IMR-90 (cell line): ENCODE measurements around the gene DYRK3. TPM values are rescaled to one million over a fixed set of nuclear protein-coding genes. Genes with fewer than 3 reads are reported as not detected.

ENCODE experiments used
- ATAC-seq: fragments of 200-7000 bp; cut with Tn5 transposase; 2 replicates; pipeline ENCODE4 v1.9.1; 2020; ENCODE audit warnings: low read depth, mild to moderate bottlenecking, moderate library complexity
- BruUV-seq: library from RNA; stranded (reverse); fragments of 400-500 nt; replicated peaks from 2 replicates; lab custom pipeline; 2021; lab: Mats Ljungman, UMichigan
- CTCF ChIA-PET: fragments of 300-600 bp; formaldehyde crosslinking; extraction: SDS; loops from one replicate; lab custom pipeline; 2021; ENCODE audit warnings: antibody characterized with exemption; lab: Yijun Ruan, JAX
- POLR2A ChIA-PET: fragments of 300-600 bp; sonication (Branson Sonifier 250); formaldehyde crosslinking; loops from one replicate; lab custom pipeline; 2022; ENCODE audit warnings: antibody characterized with exemption; ENCODE audit not compliant: unreplicated experiment; lab: Charles Lee
- DNase-seq: peaks from one replicate; pipeline ENCODE4 v3.0.0; 2013
- H2AFZ ChIP-seq: replicated peaks from 2 replicates; pipeline ENCODE3; 2013; ENCODE audit warnings: low read length, mild to moderate bottlenecking; ENCODE audit not compliant: poor library complexity
- H2AK5ac ChIP-seq: 2 replicates; pipeline ENCODE4 v1.6.1; 2013; ENCODE audit warnings: low read depth, low read length, inconsistent platforms
- H2AK9ac ChIP-seq: replicated peaks from 2 replicates; pipeline ENCODE3; 2013; ENCODE audit warnings: mild to moderate bottlenecking, low read depth, low read length, moderate library complexity; ENCODE audit not compliant: poor library complexity
- H2BK120ac ChIP-seq: 2 replicates; pipeline ENCODE4 v1.6.1; 2013; ENCODE audit warnings: low read depth, low read length, inconsistent platforms
- H2BK15ac ChIP-seq: 3 replicates; pipeline ENCODE4 v1.6.1; 2013; ENCODE audit warnings: low read depth, low read length, inconsistent platforms
- H2BK20ac ChIP-seq: 2 replicates; pipeline ENCODE4 v1.6.1; 2013; ENCODE audit warnings: low read depth, mild to moderate bottlenecking, inconsistent platforms, low read length, moderate library complexity
- H2BK5ac ChIP-seq: 2 replicates; pipeline ENCODE4 v1.6.1; 2013; ENCODE audit warnings: mild to moderate bottlenecking, low read depth, low read length, inconsistent platforms; ENCODE audit not compliant: poor library complexity, severe bottlenecking
- H3K14ac ChIP-seq: replicated peaks from 2 replicates; pipeline ENCODE4 v1.6.1; 2013; ENCODE audit warnings: low read depth, low read length, inconsistent platforms
- H3K18ac ChIP-seq: 2 replicates; pipeline ENCODE4 v1.6.1; 2013; ENCODE audit warnings: low read depth, low read length, control low read depth
- H3K23ac ChIP-seq: 2 replicates; pipeline ENCODE4 v1.6.1; 2013; ENCODE audit warnings: low read depth, low read length, inconsistent platforms
- H3K27ac ChIP-seq: 2 replicates; pipeline ENCODE4 v1.5.1; 2013; ENCODE audit warnings: mild to moderate bottlenecking, control low read depth, low read length; ENCODE audit not compliant: insufficient read depth
- H3K27me3 ChIP-seq: 2 replicates; pipeline ENCODE4 v1.6.1; 2013; ENCODE audit warnings: low read length; ENCODE audit not compliant: control insufficient read depth, insufficient read depth
- H3K36me3 ChIP-seq: 2 replicates; pipeline ENCODE4 v1.6.1; 2013; ENCODE audit warnings: low read length, mixed read lengths; ENCODE audit not compliant: control insufficient read depth, insufficient read depth
- H3K4ac ChIP-seq: 2 replicates; pipeline ENCODE4 v1.6.1; 2013; ENCODE audit warnings: low read depth, low read length, inconsistent platforms
- H3K4me1 ChIP-seq: 2 replicates; pipeline ENCODE4 v1.6.1; 2013; ENCODE audit warnings: low read length, mixed read lengths; ENCODE audit not compliant: control insufficient read depth, insufficient read depth
- H3K4me2 ChIP-seq: 2 replicates; pipeline ENCODE4 v1.6.1; 2013; ENCODE audit warnings: low read depth, mild to moderate bottlenecking, control low read depth, low read length, moderate library complexity
- H3K4me3 ChIP-seq: 2 replicates; pipeline ENCODE4 v1.5.1; 2013; ENCODE audit warnings: low read depth, mild to moderate bottlenecking, control low read depth, low read length, moderate library complexity; ENCODE audit not compliant: insufficient read depth
- H3K56ac ChIP-seq: 2 replicates; pipeline ENCODE4 v1.6.1; 2013; ENCODE audit warnings: low read length, inconsistent platforms; ENCODE audit not compliant: insufficient read depth; ENCODE audit errors: extremely low read depth
- H3K79me1 ChIP-seq, 2 experiments: 2 replicates each; pipeline ENCODE4 v1.6.1; 2013; ENCODE audit warnings: low read length in 2 of 2, inconsistent platforms in 1 of 2, low read depth in 1 of 2
- H3K9ac ChIP-seq: 2 replicates; pipeline ENCODE4 v1.6.1; 2013; ENCODE audit warnings: low read depth, low read length, control low read depth
- H3K9me1 ChIP-seq: 2 replicates; pipeline ENCODE4 v1.6.1; 2013; ENCODE audit warnings: low read length, inconsistent platforms; ENCODE audit not compliant: insufficient read depth
- H3K9me3 ChIP-seq: 2 replicates; pipeline ENCODE4 v1.6.1; 2013; ENCODE audit warnings: low read length; ENCODE audit not compliant: control insufficient read depth, insufficient read depth
- H4K20me1 ChIP-seq: 2 replicates; pipeline ENCODE4 v1.6.1; 2013; ENCODE audit warnings: low read length, inconsistent platforms; ENCODE audit not compliant: insufficient read depth
- H4K5ac ChIP-seq: 2 replicates; pipeline ENCODE4 v1.6.1; 2013; ENCODE audit warnings: mild to moderate bottlenecking, low read depth, low read length, control low read depth
- H4K8ac ChIP-seq, 2 experiments: 2 replicates each; pipeline ENCODE4 v1.6.1; 2013; ENCODE audit warnings: low read depth in 2 of 2, low read length in 2 of 2, control low read depth in 1 of 2, inconsistent platforms in 1 of 2
- H4K91ac ChIP-seq: 2 replicates; pipeline ENCODE4 v1.6.1; 2013; ENCODE audit warnings: low read depth, low read length, inconsistent platforms; ENCODE audit not compliant: insufficient read depth
- BHLHE40 ChIP-seq: fragments of 150-350 bp; IDR thresholded peaks from 2 replicates; pipeline ENCODE4 v1.6.1; 2016; ENCODE audit warnings: mild to moderate bottlenecking, low read depth, low read length
- FOS ChIP-seq: fragments of 150-350 bp; IDR thresholded peaks from 2 replicates; pipeline ENCODE4 v1.6.1; 2016; ENCODE audit warnings: low read depth, low read length
- MAZ ChIP-seq: IDR thresholded peaks from 2 replicates; pipeline ENCODE4 v1.6.1; 2012; ENCODE audit warnings: low read depth, mild to moderate bottlenecking, low read length, improper control_type of control experiment, moderate library complexity, borderline replicate concordance
- MXI1 ChIP-seq: IDR thresholded peaks from 2 replicates; pipeline ENCODE4 v1.6.1; 2012; ENCODE audit warnings: low read depth, mild to moderate bottlenecking, low read length, moderate library complexity, borderline replicate concordance
- NFE2L2 ChIP-seq: fragments of 150-350 bp; IDR thresholded peaks from 2 replicates; pipeline ENCODE4 v1.6.1; 2016; ENCODE audit warnings: low read depth, mild to moderate bottlenecking, low read length
- POLR2A ChIP-seq: IDR thresholded peaks from 2 replicates; pipeline ENCODE4 v1.6.1; 2012; ENCODE audit warnings: mild to moderate bottlenecking, low read depth, low read length
- RAD21 ChIP-seq: IDR thresholded peaks from 2 replicates; pipeline ENCODE4 v1.6.1; 2012; ENCODE audit warnings: low read length, improper control_type of control experiment
- SMC3 ChIP-seq: fragments of 150-350 bp; IDR thresholded peaks from 2 replicates; pipeline ENCODE4 v1.6.1; 2016; ENCODE audit warnings: low read depth, mild to moderate bottlenecking, antibody characterized with exemption, low read length, moderate library complexity
- WGBS, 2 experiments: methylation state at CpG; one replicate each; pipeline versions ENCODE4 v1.1.5 to v1.1.7; 2013; ENCODE audit warnings: missing lambda C conversion rate in 2 of 2; ENCODE audit not compliant: insufficient read length in 1 of 2; ENCODE audit errors: extremely low coverage in 2 of 2; 5-methylcytosine and 5-hydroxymethylcytosine counted together
- dilution Hi-C: fragments of 300-500 bp; cut with HindIII; formaldehyde crosslinking; loops from one replicate; pipeline ENCODE4 v1.14.3; 2018; ENCODE audit warnings: low sequenced_read_pairs; ENCODE audit not compliant: unreplicated experiment
- in situ Hi-C: fragments of 300-500 bp; cut with MboI; formaldehyde crosslinking; loops from 3 replicates; pipeline ENCODE4 v1.14.3; 2019; ENCODE audit warnings: low sequenced_read_pairs, inconsistent platforms, mixed read lengths
- intact Hi-C: fragments of 100-400 bp; cut with micrococcal nuclease; formaldehyde crosslinking; loops from 2 replicates; pipeline ENCODE4 v1.10.0; 2022
- polyA plus RNA-seq, 3 experiments: library from polyadenylated mRNA; depleted of rRNA; stranded (reverse); fragments of >200 nt; gene quantifications; 2 replicates each; pipeline ENCODE4 v1.2.3, GENCODE V29; 2012; ENCODE audit warnings: low replicate concordance in 1 of 3
- total RNA-seq: library from RNA; depleted of rRNA; stranded (reverse); fragments of >200 nt; gene quantifications from 2 replicates; pipeline ENCODE4 v1.2.3, GENCODE V29; 2012

DYRK3 gene
- total and polyA plus RNA-seq, 2 of the 4 experiments (the other 2 are of a cell fraction), result 5.5 to 22.0 TPM

GRCh38 chr1:206609229-206609991 lies 25.9 kb upstream of the DYRK3 start:
- Histone ChIP-seq H2AFZ (no peak overlapping the region), H3K36me3 (peaks cover 7% of the 10 kb centered on the region), H3K4ac (no peak overlapping the region), H2BK15ac (no peak overlapping the region), H2AK9ac (no peak overlapping the region), H3K14ac (no peak overlapping the region), H4K91ac (no peak overlapping the region), H3K9me1 (peaks cover 8% of the 10 kb centered on the region), H2BK5ac (no peak overlapping the region), H3K27ac (no peak overlapping the region), H3K4me1 (peaks cover 4% of the 10 kb centered on the region), H3K27me3 (no peaks in the 10 kb centered on the region), H3K9ac (no peak overlapping the region), H3K4me3 (no peak overlapping the region), H2BK20ac (no peak overlapping the region), H2BK120ac (no peak overlapping the region), H3K23ac (no peak overlapping the region), H3K4me2 (no peak overlapping the region), H3K9me3 (no peaks in the 10 kb centered on the region), H4K8ac (no peak overlapping the region), H3K79me1 (peaks cover 14 to 17% of the 10 kb centered on the region in 2 experiments), H2AK5ac (no peak overlapping the region), H4K20me1 (no peaks in the 10 kb centered on the region), H4K5ac (no peak overlapping the region), H3K56ac (no peak overlapping the region), H3K18ac (no peak overlapping the region)
- dilution Hi-C loops, result no loop called here
- WGBS, 2 experiments, result 67% methylated on average over 1 of the region's 4 CpGs; no CpG with 5 or more reads in 1 of the 2 experiments
- no peak for ATAC-seq
- intact Hi-C loops, result loop anchor here (5.0 kb wide), 2 partner anchors 373 to 468 kb away; no protein-coding TSS in a partner anchor
- in situ Hi-C loops, result no loop called here
- no peak for DNase-seq
- POLR2A ChIA-PET, result no interaction called here
- no TSS peak for BruUV-seq
- TF ChIP-seq MXI1, result no peak
- TF ChIP-seq NFE2L2, result no peak
- TF ChIP-seq POLR2A, result no peak
- TF ChIP-seq MAZ, result no peak
- no peak for TF ChIP-seq BHLHE40
- no peak for TF ChIP-seq SMC3
- TF ChIP-seq RAD21, result no peak
- no peak for TF ChIP-seq FOS
- CTCF ChIA-PET, result interaction anchor here (0.6 to 3.7 kb wide), 7 partner anchors 21 to 373 kb away, joined by 3 to 17 read pairs (median 3); no protein-coding TSS in a partner anchor
